Motor neuron (in vitro differentiated cells): ENCODE results near the gene PYM1. TPM values are rescaled to one million over a fixed set of nuclear protein-coding genes. Genes with fewer than 3 reads are reported as not detected.
A peak's percentile ranks its signal among the peaks of the same experiment; 100 is the strongest.

Experiments used
- ATAC-seq, 8 experiments: fragments of 200-7000 bp; cut with Tn5 transposase; replicated peaks in 6 of 8; 2 replicates each; pipeline ENCODE4 v1.8.0; 2021; ENCODE audit warnings: mild to moderate bottlenecking in 8 of 8, moderate library complexity in 8 of 8
- H3K27ac ChIP-seq, 2 donors: fragments of 250-450 bp; sonication (Bioruptor Pico); 2 replicates each; pipeline ENCODE4 v1.9.0; 2021; ENCODE audit warnings: antibody characterized with exemption in 2 of 2, mild to moderate bottlenecking in 2 of 2, moderate library complexity in 1 of 2
- H3K4me1 ChIP-seq, 2 donors: fragments of 250-450 bp; sonication (Bioruptor Pico); replicated peaks in 1 of 2; 2 replicates each; pipeline ENCODE4 v1.6.1; 2021; ENCODE audit warnings: antibody characterized with exemption in 2 of 2, mild to moderate bottlenecking in 2 of 2, moderate library complexity in 1 of 2
- H3K4me3 ChIP-seq, 5 donors: fragments of 250-450 bp; sonication (Bioruptor Pico); 2 replicates each; pipeline ENCODE4 v1.9.0; 2021; ENCODE audit warnings: antibody characterized with exemption in 5 of 5, mild to moderate bottlenecking in 5 of 5, moderate library complexity in 4 of 5
- WGBS, 10 experiments: fragments of 450-650 bp; shearing (Covaris generic); methylation state at CpG; one replicate each; pipeline ENCODE4 v1.0.0; 2022; 5-methylcytosine and 5-hydroxymethylcytosine counted together
- in situ Hi-C, 9 experiments: fragments of 400-800 bp; cut with MboI; loops; one replicate each; pipeline ENCODE4 v1.15.0; 2021; ENCODE audit warnings: low sequenced_read_pairs in 9 of 9, low pct_unique_long_range_greater_than_20kb in 2 of 9; ENCODE audit not compliant: unreplicated experiment in 9 of 9
- total RNA-seq, 8 experiments: library from RNA; unstranded; fragments of 300-600 nt; gene quantifications; 2 replicates each; pipeline versions ENCODE4 v1.2.3 to v1.2.4, GENCODE V29; 2022

The PYM1 gene
- total RNA-seq, 8 experiments from 2014 or later, result 20.1 to 44.4 (median 31.7) TPM

- H3K4me3 ChIP-seq, result no peak overlapping the region
- no peak for ATAC-seq
- in situ Hi-C loops, result no loop called here
- peaks cover 3 to 7% of the 10 kb centered on the region in 2 donors for H3K4me1 ChIP-seq
- no peak overlapping the region for H3K27ac ChIP-seq
- WGBS, 10 experiments, result 20 to 94% methylated on average over 1 to 2 of the region's 2 CpGs; no CpG with 5 or more reads in 8 of the 10 experiments
These were observed 36.1 kb upstream of the PYM1 start for GRCh38 chr12:55963760-55964159.

GRCh38 chr12:55957106-55957859 lies 29.6 kb upstream of the PYM1 start:
- Histone ChIP-seq H3K4me1 (no peaks in the 10 kb centered on the region), H3K4me3 (no peak overlapping the region), H3K27ac (no peak overlapping the region)
- 32 to 100% (median 80%) methylated on average over 1 to 4 of the region's 5 CpGs; no CpG with 5 or more reads in 5 of the 10 experiments for WGBS, 10 experiments
- in situ Hi-C loops, result no loop called here
- no peak for ATAC-seq

GRCh38 chr12:55955800-55956508 lies 28.3 kb upstream of the PYM1 start:
- 10 to 100% (median 100%) methylated on average over 1 to 3 of the region's 6 CpGs; no CpG with 5 or more reads in 4 of the 10 experiments for WGBS, 10 experiments
- no peaks in the 10 kb centered on the region for H3K4me1 ChIP-seq
- H3K27ac ChIP-seq, result no peak overlapping the region
- peak in 4 of 8 experiments; percentile 38 to 90 (median 61) for ATAC-seq
- in situ Hi-C loops, result no loop called here
- H3K4me3 ChIP-seq, result no peak overlapping the region

- Histone ChIP-seq H3K27ac (no peak overlapping the region), H3K4me1 (no peaks in the 10 kb centered on the region), H3K4me3 (no peak overlapping the region)
- 75 to 100% (median 94%) methylated on average over 1 to 4 of the region's 4 CpGs; no CpG with 5 or more reads in 6 of the 10 experiments for WGBS, 10 experiments
- peak in 1 of 8 experiments; percentile 11 for ATAC-seq
- in situ Hi-C loops, result no loop called here
These were observed 27.6 kb upstream of the PYM1 start for GRCh38 chr12:55955344-55955743.

DNA sequence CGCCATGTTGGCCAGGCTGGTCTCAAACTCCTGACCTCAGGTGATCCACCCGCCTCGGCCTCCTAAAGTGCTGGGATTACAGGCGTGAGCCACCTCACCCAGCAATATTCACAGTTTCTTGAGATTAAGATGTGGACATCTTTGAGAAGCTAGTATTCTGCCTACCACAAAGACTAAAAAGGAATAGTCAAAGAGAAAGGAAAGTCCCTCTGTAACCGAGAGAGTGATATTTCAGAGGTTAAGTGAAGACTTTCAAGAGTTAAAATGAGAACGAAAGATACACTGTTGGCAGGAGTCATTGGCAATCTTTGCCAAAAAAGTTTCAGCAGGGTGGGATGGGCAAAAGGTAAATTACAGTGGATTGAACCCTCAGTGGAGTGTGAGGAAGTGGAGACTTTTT lies 18.9 kb upstream of the PYM1 start:
- H3K4me1 ChIP-seq, result no peaks in the 10 kb centered on the region
- no peak for ATAC-seq
- H3K27ac ChIP-seq, result no peak overlapping the region
- WGBS, 10 experiments, result 18 to 100% (median 83%) methylated on average over 1 to 5 of the region's 6 CpGs; no CpG with 5 or more reads in 1 of the 10 experiments
- no peak overlapping the region for H3K4me3 ChIP-seq
- in situ Hi-C loops, result loop anchor here in 4 of 9 experiments (10.0 to 25.0 kb wide), 3 partner anchors 122 to 212 kb away; partner anchors contain the start of genes CD63 (in 3 of the 4), GDF11 (in 3 of the 4) and DNAJC14 (in 1 of the 4)

- no peak overlapping the region for H3K27ac ChIP-seq
- in situ Hi-C loops, result loop anchor here in 4 of 9 experiments (10.0 to 25.0 kb wide), 3 partner anchors 118 to 208 kb away; partner anchors contain the start of genes CD63 (in 3 of the 4), GDF11 (in 3 of the 4) and DNAJC14 (in 1 of the 4)
- H3K4me1 ChIP-seq, result peaks cover 0 to 4% of the 10 kb centered on the region in 2 donors
- WGBS, 10 experiments, result 86 to 100% (median 94%) methylated on average over 1 of the region's 1 CpG; no CpG with 5 or more reads in 6 of the 10 experiments
- ATAC-seq, result no peak
- no peak overlapping the region for H3K4me3 ChIP-seq
These were observed 15.0 kb upstream of the PYM1 start for GRCh38 chr12:55942577-55943136.

- 66 to 100% (median 75%) methylated on average over 1 to 4 of the region's 4 CpGs; no CpG with 5 or more reads in 1 of the 10 experiments for WGBS, 10 experiments
- H3K4me3 ChIP-seq, result no peak overlapping the region
- ATAC-seq, result no peak
- H3K4me1 ChIP-seq, result peaks cover 0 to 4% of the 10 kb centered on the region in 2 donors
- no peak overlapping the region for H3K27ac ChIP-seq
- in situ Hi-C loops, result loop anchor here in 4 of 9 experiments (10.0 to 25.0 kb wide), 3 partner anchors 117 to 207 kb away; partner anchors contain the start of genes CD63 (in 3 of the 4), GDF11 (in 3 of the 4) and DNAJC14 (in 1 of the 4)
These were observed 14.4 kb upstream of the PYM1 start for GRCh38 chr12:55942055-55942454.

GRCh38 chr12:55940065-55940732 lies 12.5 kb upstream of the PYM1 start:
- Histone ChIP-seq H3K4me1 (peaks cover 0 to 4% of the 10 kb centered on the region in 2 donors), H3K4me3 (peak overlapping the region in 1 of 5 donors; percentile 1), H3K27ac (no peak overlapping the region)
- 27 to 75% (median 35%) methylated on average over 3 to 10 of the region's 18 CpGs; no CpG with 5 or more reads in 7 of the 10 experiments for WGBS, 10 experiments
- peak; percentile 94 to 100 (median 99) for ATAC-seq
- in situ Hi-C loops, result loop anchor here in 4 of 9 experiments (10.0 to 25.0 kb wide), 3 partner anchors 115 to 205 kb away; partner anchors contain the start of genes CD63 (in 3 of the 4), GDF11 (in 3 of the 4) and DNAJC14 (in 1 of the 4)

- 60 to 94% (median 80%) methylated on average over 1 to 4 of the region's 8 CpGs; no CpG with 5 or more reads in 5 of the 10 experiments for WGBS, 10 experiments
- no peak for ATAC-seq
- in situ Hi-C loops, result loop anchor here in 3 of 9 experiments (25.0 kb wide), 1 partner anchor 202 kb away; the partner anchor contains the start of genes CD63 (in 3 of the 3) and GDF11 (in 3 of the 3)
- Histone ChIP-seq H3K4me3 (no peak overlapping the region), H3K4me1 (peaks cover 0 to 4% of the 10 kb centered on the region in 2 donors), H3K27ac (no peak overlapping the region)
These were observed 11.3 kb upstream of the PYM1 start for GRCh38 chr12:55938826-55939501.

GRCh38 chr12:55937981-55938380 lies 10.3 kb upstream of the PYM1 start:
- WGBS, 10 experiments, result 57 to 82% (median 75%) methylated on average over 1 to 2 of the region's 2 CpGs; no CpG with 5 or more reads in 7 of the 10 experiments
- in situ Hi-C loops, result loop anchor here in 3 of 9 experiments (25.0 kb wide), 1 partner anchor 201 kb away; the partner anchor contains the start of genes CD63 (in 3 of the 3) and GDF11 (in 3 of the 3)
- ATAC-seq, result no peak

DNA sequence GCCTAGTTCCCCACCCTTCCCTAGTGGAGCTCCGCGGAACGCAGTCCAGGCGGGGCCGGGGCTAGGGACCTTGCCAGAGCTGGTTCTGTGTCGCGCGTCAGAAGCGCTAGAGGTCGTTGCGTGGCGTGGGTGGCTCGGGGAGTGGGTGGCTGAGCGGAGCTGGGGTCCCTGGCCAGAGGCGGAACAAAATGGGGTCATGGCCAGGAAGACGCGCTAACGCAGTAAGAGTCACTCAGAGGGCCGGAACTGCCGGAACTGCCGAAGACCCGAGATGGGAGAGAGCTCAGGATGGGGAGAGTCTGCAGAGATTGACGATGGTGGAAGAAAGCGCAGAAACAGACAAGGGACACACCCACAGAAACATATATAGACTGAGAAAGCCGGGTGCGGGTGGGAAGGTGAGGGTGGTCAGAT lies 8.1 kb upstream of the PYM1 start:
- in situ Hi-C loops, result loop anchor here in 3 of 9 experiments (25.0 kb wide), 1 partner anchor 198 kb away; the partner anchor contains the start of genes CD63 (in 3 of the 3) and GDF11 (in 3 of the 3)
- peak in 1 of 8 experiments; percentile 6 for ATAC-seq
- Histone ChIP-seq H3K4me3 (no peak overlapping the region), H3K4me1 (peaks cover 9 to 15% of the 10 kb centered on the region in 2 donors), H3K27ac (no peak overlapping the region)
- WGBS, 10 experiments, result 28 to 100% (median 78%) methylated on average over 1 to 12 of the region's 26 CpGs; no CpG with 5 or more reads in 1 of the 10 experiments

More at GRCh38 chr12:55937981-55938380, 10.3 kb upstream of the PYM1 start:
- Histone ChIP-seq H3K27ac (no peak overlapping the region), H3K4me1 (peaks cover 0 to 4% of the 10 kb centered on the region in 2 donors), H3K4me3 (no peak overlapping the region)
